WERI-Rb-1 (cell line): Measurements from ENCODE around the gene LRRC34.

Experiments
- DNase-seq: peaks from one replicate; pipeline ENCODE4 v3.0.0-alpha.2; 2020
- H3K27ac ChIP-seq: fragments of 250-450 bp; sonication (Bioruptor Pico); 2 replicates; pipeline ENCODE4 v1.5.1; 2020; ENCODE audit warnings: mild to moderate bottlenecking, moderate library complexity
- H3K27me3 ChIP-seq: fragments of 250-450 bp; sonication (Bioruptor Pico); 2 replicates; pipeline ENCODE4 v1.5.1; 2021; ENCODE audit warnings: mild to moderate bottlenecking, low read depth, moderate library complexity; ENCODE audit not compliant: insufficient read depth, severe bottlenecking
- H3K36me3 ChIP-seq: fragments of 250-450 bp; sonication (Bioruptor Pico); 2 replicates; pipeline ENCODE4 v1.5.1; 2020; ENCODE audit warnings: mild to moderate bottlenecking, moderate library complexity
- H3K4me3 ChIP-seq: 2 replicates; pipeline ENCODE4 v1.5.1; 2011; ENCODE audit warnings: low read depth, mild to moderate bottlenecking, control low read depth, low read length
- H3K9me3 ChIP-seq: fragments of 250-450 bp; sonication (Bioruptor Pico); 2 replicates; pipeline ENCODE4 v1.5.1; 2021; ENCODE audit warnings: mild to moderate bottlenecking, moderate library complexity; ENCODE audit not compliant: severe bottlenecking
- CTCF ChIP-seq: IDR thresholded peaks from 2 replicates; pipeline ENCODE4 v1.5.1; 2011; ENCODE audit warnings: low read depth, mild to moderate bottlenecking, control low read depth, inconsistent platforms, low read length

The LRRC34 gene

GRCh38 chr3:169760479-169760878 is 52.2 kb downstream of the LRRC34 start:
- DNase-seq: no peak
- Histone ChIP-seq H3K9me3 (peaks cover 3% of the 10 kb centered on the region), H3K27me3 (no peaks in the 10 kb centered on the region), H3K36me3 (peaks cover 5% of the 10 kb centered on the region), H3K27ac (no peak overlapping the region), H3K4me3 (no peak overlapping the region)
- no peak for TF ChIP-seq CTCF

- H3K27ac ChIP-seq: no peak overlapping the region
- H3K36me3 ChIP-seq: no peaks in the 10 kb centered on the region
- TF ChIP-seq CTCF: no peak
- peaks cover 3% of the 10 kb centered on the region for H3K9me3 ChIP-seq
- H3K4me3 ChIP-seq: no peak overlapping the region
- no peak for DNase-seq
- no peaks in the 10 kb centered on the region for H3K27me3 ChIP-seq
These were observed 53.4 kb downstream of the LRRC34 start for GRCh38 chr3:169759256-169759655.

- TF ChIP-seq CTCF: no peak
- no peaks in the 10 kb centered on the region for H3K27me3 ChIP-seq
- no peak for DNase-seq
These were observed 54.2 kb downstream of the LRRC34 start for GRCh38 chr3:169758359-169758994.

GRCh38 chr3:169755488-169755887 is 57.2 kb downstream of the LRRC34 start:
- H3K4me3 ChIP-seq: no peak overlapping the region
- H3K9me3 ChIP-seq: no peaks in the 10 kb centered on the region
- no peaks in the 10 kb centered on the region for H3K27me3 ChIP-seq
- DNase-seq: no peak
- H3K27ac ChIP-seq: no peak overlapping the region
- TF ChIP-seq CTCF: no peak
- no peaks in the 10 kb centered on the region for H3K36me3 ChIP-seq

More at GRCh38 chr3:169758359-169758994, 54.2 kb downstream of the LRRC34 start:
- Histone ChIP-seq H3K4me3 (no peak overlapping the region), H3K9me3 (peaks cover 3% of the 10 kb centered on the region), H3K36me3 (no peaks in the 10 kb centered on the region), H3K27ac (no peak overlapping the region)

- DNase-seq: no peak
- no peak overlapping the region for H3K4me3 ChIP-seq
- no peak for TF ChIP-seq CTCF
These were observed 58.0 kb downstream of the LRRC34 start for GRCh38 chr3:169754711-169755110.

GRCh38 chr3:169751875-169752274 is 60.8 kb downstream of the LRRC34 start:
- no peaks in the 10 kb centered on the region for H3K9me3 ChIP-seq
- TF ChIP-seq CTCF: no peak
- no peak overlapping the region for H3K27ac ChIP-seq
- H3K4me3 ChIP-seq: no peak overlapping the region
- H3K36me3 ChIP-seq: no peaks in the 10 kb centered on the region
- DNase-seq: no peak
- H3K27me3 ChIP-seq: no peaks in the 10 kb centered on the region

More at GRCh38 chr3:169754711-169755110, 58.0 kb downstream of the LRRC34 start:
- Histone ChIP-seq H3K27ac (no peak overlapping the region), H3K27me3 (no peaks in the 10 kb centered on the region), H3K36me3 (no peaks in the 10 kb centered on the region), H3K9me3 (no peaks in the 10 kb centered on the region)
